ENCODE measurements around the gene YIF1A.

The YIF1A gene

DNA sequence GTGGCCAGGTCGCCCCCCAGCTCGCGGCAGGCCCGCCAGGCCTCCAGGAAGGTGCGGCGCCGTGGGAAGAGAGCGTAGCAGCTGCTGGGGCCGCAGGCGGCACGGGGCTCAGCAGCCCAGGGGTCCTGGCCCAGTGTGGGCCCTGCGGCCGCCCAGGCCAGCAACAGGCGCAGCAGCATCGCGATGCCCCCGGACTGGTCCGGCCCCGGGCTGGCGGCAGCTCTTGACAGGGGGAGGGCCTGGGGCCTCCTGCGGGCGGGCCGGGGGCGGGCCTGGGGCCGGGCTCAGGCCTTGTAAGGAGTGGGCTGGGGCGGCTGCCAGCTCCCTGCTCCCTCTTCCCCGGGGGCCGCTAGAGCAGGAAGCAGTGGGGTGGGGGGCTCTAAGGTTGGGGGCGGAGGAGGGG lies 27.9 kb upstream of the YIF1A start, which contains the start of gene CD248:
Gene CD248 (minus strand): TSS at position 196 of the 403 bp plus-strand sequence. CDS start 17 bp downstream, at position 179.
- Histone ChIP-seq H3K4me3 (ENCODE audit: low read depth in 1 of 5, low read length in 5 of 5) (peak within 1 kb of the TSS; percentile 61 to 81 (median 71)), H3K36me3 (ENCODE audit: control insufficient read depth in 5 of 5, insufficient read depth in 5 of 5, low read length in 5 of 5) (no peaks in the 10 kb centered on the region), H3K4me1 (ENCODE audit: control insufficient read depth in 5 of 5, insufficient read depth in 5 of 5, low read length in 5 of 5) (peaks cover 21 to 77% (median 76%) of the 10 kb centered on the region in 5 donors), H3K9ac (ENCODE audit: low read length in 5 of 5) (peak within 1 kb of the TSS in 4 of 5 donors; percentile 56 to 81 (median 76)), H3K27ac (ENCODE audit: low read depth, low read length) (peak within 1 kb of the TSS; percentile 80), H3K27me3 (ENCODE audit: control insufficient read depth in 5 of 5, insufficient read depth in 4 of 5, low read length in 5 of 5) (no peaks in the 10 kb centered on the region), H3K9me3 (ENCODE audit: control insufficient read depth in 5 of 5, low read length in 5 of 5) (no peaks in the 10 kb centered on the region)

DNA sequence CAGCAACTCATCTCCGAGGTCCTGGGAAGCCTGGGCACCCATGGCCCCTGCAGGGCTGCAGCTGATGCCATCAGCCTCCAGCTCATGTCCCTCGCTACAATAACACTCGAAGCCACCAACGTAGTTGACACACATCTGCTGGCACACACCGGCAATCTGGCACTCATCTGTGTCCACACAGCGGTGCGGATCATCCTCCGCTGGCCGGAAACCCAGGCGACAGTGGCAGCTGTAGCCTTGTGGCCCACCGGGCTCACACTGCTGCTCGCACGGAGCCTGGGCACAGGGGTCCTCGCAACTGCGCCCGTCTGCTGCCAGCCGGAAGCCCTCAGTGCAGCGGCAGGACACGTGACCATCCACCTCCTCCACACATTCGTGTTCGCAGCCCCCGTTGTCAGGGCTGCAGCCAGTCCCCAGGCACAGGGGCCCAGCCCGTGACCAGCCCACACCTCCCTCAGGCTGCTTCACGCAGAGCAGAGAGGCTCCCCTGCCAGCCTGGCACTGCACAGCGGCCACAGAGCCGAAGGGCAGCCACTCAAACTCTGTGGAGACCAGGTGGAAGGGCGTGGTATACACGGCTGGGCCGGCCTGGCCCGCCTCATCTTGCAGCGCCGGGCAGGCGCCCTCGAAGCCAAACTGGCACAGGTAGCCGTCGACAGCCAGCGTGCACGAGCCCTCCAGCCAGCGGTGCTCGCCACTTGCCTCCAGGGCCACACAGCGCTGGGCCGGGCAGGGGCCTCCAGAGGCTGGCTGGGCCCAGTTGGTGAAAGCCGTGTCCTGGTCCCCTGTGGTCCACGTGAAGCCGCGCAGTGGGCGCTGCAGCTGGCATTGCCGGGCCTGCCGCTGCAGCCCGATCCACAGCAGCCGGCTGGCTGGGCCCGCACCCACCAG lies 27.2 kb upstream of the YIF1A start:
- Histone ChIP-seq H3K9me3 (ENCODE audit: control insufficient read depth in 5 of 5, low read length in 5 of 5) (no peaks in the 10 kb centered on the region), H3K4me3 (ENCODE audit: low read depth in 1 of 5, low read length in 5 of 5) (peak overlapping the region; percentile 61 to 81 (median 71)), H3K27ac (ENCODE audit: low read depth, low read length) (peak overlapping the region; percentile 80), H3K27me3 (ENCODE audit: control insufficient read depth in 5 of 5, insufficient read depth in 4 of 5, low read length in 5 of 5) (no peaks in the 10 kb centered on the region), H3K9ac (ENCODE audit: low read length in 5 of 5) (peak overlapping the region in 4 of 5 donors; percentile 56 to 81 (median 76)), H3K4me1 (ENCODE audit: control insufficient read depth in 5 of 5, insufficient read depth in 5 of 5, low read length in 5 of 5) (peaks cover 16 to 75% (median 70%) of the 10 kb centered on the region in 5 donors), H3K36me3 (ENCODE audit: control insufficient read depth in 5 of 5, insufficient read depth in 5 of 5, low read length in 5 of 5) (no peaks in the 10 kb centered on the region)

- H3K27ac ChIP-seq (ENCODE audit: low read depth, low read length) = peak overlapping the region; percentile 80
- peaks cover 16 to 75% (median 70%) of the 10 kb centered on the region in 5 donors for H3K4me1 ChIP-seq (ENCODE audit: control insufficient read depth in 5 of 5, insufficient read depth in 5 of 5, low read length in 5 of 5)
- H3K9ac ChIP-seq (ENCODE audit: low read length in 5 of 5) = peak overlapping the region; percentile 4 to 81 (median 72)
- no peaks in the 10 kb centered on the region for H3K36me3 ChIP-seq (ENCODE audit: control insufficient read depth in 5 of 5, insufficient read depth in 5 of 5, low read length in 5 of 5)
- no peaks in the 10 kb centered on the region for H3K9me3 ChIP-seq (ENCODE audit: control insufficient read depth in 5 of 5, low read length in 5 of 5)
- no peaks in the 10 kb centered on the region for H3K27me3 ChIP-seq (ENCODE audit: control insufficient read depth in 5 of 5, insufficient read depth in 4 of 5, low read length in 5 of 5)
- H3K4me3 ChIP-seq (ENCODE audit: low read depth in 1 of 5, low read length in 5 of 5) = peak overlapping the region; percentile 61 to 81 (median 71)
Observed at GRCh38 chr11:66315498-66315885, 26.5 kb upstream of the YIF1A start.

- Histone ChIP-seq H3K9ac (ENCODE audit: low read length in 5 of 5) (peak overlapping the region; percentile 56 to 81 (median 72)), H3K36me3 (ENCODE audit: control insufficient read depth in 5 of 5, insufficient read depth in 5 of 5, low read length in 5 of 5) (no peaks in the 10 kb centered on the region), H3K9me3 (ENCODE audit: control insufficient read depth in 5 of 5, low read length in 5 of 5) (no peaks in the 10 kb centered on the region), H3K27me3 (ENCODE audit: control insufficient read depth in 5 of 5, insufficient read depth in 4 of 5, low read length in 5 of 5) (no peaks in the 10 kb centered on the region), H3K4me3 (ENCODE audit: low read depth in 1 of 5, low read length in 5 of 5) (peak overlapping the region; percentile 61 to 81 (median 71)), H3K27ac (ENCODE audit: low read depth, low read length) (peak overlapping the region; percentile 80), H3K4me1 (ENCODE audit: control insufficient read depth in 5 of 5, insufficient read depth in 5 of 5, low read length in 5 of 5) (peaks cover 16 to 75% (median 70%) of the 10 kb centered on the region in 5 donors)
Observed at GRCh38 chr11:66314561-66315497, 25.9 kb upstream of the YIF1A start.

GRCh38 chr11:66314186-66314501 lies 25.2 kb upstream of the YIF1A start:
- Histone ChIP-seq H3K36me3 (ENCODE audit: control insufficient read depth in 5 of 5, insufficient read depth in 5 of 5, low read length in 5 of 5) (no peaks in the 10 kb centered on the region), H3K4me3 (ENCODE audit: low read depth in 1 of 5, low read length in 5 of 5) (peak overlapping the region; percentile 61 to 81 (median 70)), H3K4me1 (ENCODE audit: control insufficient read depth in 5 of 5, insufficient read depth in 5 of 5, low read length in 5 of 5) (peaks cover 15 to 72% (median 68%) of the 10 kb centered on the region in 5 donors), H3K27me3 (ENCODE audit: control insufficient read depth in 5 of 5, insufficient read depth in 4 of 5, low read length in 5 of 5) (no peaks in the 10 kb centered on the region), H3K27ac (ENCODE audit: low read depth, low read length) (peak overlapping the region; percentile 80), H3K9me3 (ENCODE audit: control insufficient read depth in 5 of 5, low read length in 5 of 5) (no peaks in the 10 kb centered on the region), H3K9ac (ENCODE audit: low read length in 5 of 5) (peak overlapping the region; percentile 56 to 81 (median 72))

GRCh38 chr11:66313321-66314185 lies 24.6 kb upstream of the YIF1A start:
- Histone ChIP-seq H3K9me3 (ENCODE audit: control insufficient read depth in 5 of 5, low read length in 5 of 5) (no peaks in the 10 kb centered on the region), H3K27ac (ENCODE audit: low read depth, low read length) (peak overlapping the region; percentile 80), H3K4me1 (ENCODE audit: control insufficient read depth in 5 of 5, insufficient read depth in 5 of 5, low read length in 5 of 5) (peaks cover 12 to 66% (median 62%) of the 10 kb centered on the region in 5 donors), H3K9ac (ENCODE audit: low read length in 5 of 5) (peak overlapping the region; percentile 35 to 81 (median 72)), H3K4me3 (ENCODE audit: low read depth in 1 of 5, low read length in 5 of 5) (peak overlapping the region; percentile 61 to 81 (median 70)), H3K36me3 (ENCODE audit: control insufficient read depth in 5 of 5, insufficient read depth in 5 of 5, low read length in 5 of 5) (no peaks in the 10 kb centered on the region), H3K27me3 (ENCODE audit: control insufficient read depth in 5 of 5, insufficient read depth in 4 of 5, low read length in 5 of 5) (no peaks in the 10 kb centered on the region)

DNA sequence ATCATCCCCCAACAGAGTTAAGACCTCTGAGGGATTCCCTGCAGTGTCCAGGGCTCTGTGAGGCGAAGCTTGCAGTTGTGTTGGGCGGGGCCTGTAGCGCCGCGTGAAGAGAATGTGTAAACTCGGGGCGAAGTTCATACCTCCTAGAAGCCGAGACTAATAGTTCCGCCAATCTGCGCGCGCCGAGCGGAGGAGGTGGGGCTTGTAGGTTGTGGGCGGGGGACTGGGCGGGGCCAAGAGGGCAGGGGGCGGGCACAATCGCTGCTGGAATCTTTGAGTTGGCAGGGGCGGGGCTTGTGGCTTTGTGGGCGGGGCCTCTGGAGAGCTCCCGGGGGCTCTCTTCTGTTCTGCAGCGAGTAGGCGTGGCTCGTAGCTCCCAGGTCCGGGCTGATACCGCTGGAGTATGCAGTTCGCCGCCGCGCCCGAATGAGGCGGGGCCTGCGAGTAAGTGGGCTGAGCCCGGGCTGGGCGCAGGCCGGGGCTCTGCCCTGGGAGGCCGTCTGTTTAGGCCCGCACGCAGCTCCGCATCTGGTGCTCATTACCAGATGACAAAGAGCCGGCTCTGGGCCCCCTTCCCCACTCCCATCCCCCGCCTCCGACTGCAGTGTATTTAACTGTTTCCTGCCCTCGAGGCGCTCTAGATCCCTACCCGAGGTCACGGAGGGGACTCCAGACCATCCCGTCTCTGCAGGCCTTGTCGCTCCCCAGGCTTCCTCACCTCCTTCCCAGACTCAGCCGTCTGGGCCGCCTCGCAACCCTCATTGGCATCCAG lies 23.8 kb upstream of the YIF1A start:
- Histone ChIP-seq H3K9me3 (ENCODE audit: control insufficient read depth in 5 of 5, low read length in 5 of 5) (no peaks in the 10 kb centered on the region), H3K4me1 (ENCODE audit: control insufficient read depth in 5 of 5, insufficient read depth in 5 of 5, low read length in 5 of 5) (peaks cover 5 to 58% (median 54%) of the 10 kb centered on the region in 5 donors), H3K27me3 (ENCODE audit: control insufficient read depth in 5 of 5, insufficient read depth in 4 of 5, low read length in 5 of 5) (no peaks in the 10 kb centered on the region), H3K27ac (ENCODE audit: low read depth, low read length) (peak overlapping the region; percentile 80), H3K9ac (ENCODE audit: low read length in 5 of 5) (peak overlapping the region in 4 of 5 donors; percentile 58 to 80 (median 69)), H3K4me3 (ENCODE audit: low read depth in 1 of 5, low read length in 5 of 5) (peak overlapping the region; percentile 72 to 86 (median 78)), H3K36me3 (ENCODE audit: control insufficient read depth in 5 of 5, insufficient read depth in 5 of 5, low read length in 5 of 5) (no peaks in the 10 kb centered on the region)

DNA sequence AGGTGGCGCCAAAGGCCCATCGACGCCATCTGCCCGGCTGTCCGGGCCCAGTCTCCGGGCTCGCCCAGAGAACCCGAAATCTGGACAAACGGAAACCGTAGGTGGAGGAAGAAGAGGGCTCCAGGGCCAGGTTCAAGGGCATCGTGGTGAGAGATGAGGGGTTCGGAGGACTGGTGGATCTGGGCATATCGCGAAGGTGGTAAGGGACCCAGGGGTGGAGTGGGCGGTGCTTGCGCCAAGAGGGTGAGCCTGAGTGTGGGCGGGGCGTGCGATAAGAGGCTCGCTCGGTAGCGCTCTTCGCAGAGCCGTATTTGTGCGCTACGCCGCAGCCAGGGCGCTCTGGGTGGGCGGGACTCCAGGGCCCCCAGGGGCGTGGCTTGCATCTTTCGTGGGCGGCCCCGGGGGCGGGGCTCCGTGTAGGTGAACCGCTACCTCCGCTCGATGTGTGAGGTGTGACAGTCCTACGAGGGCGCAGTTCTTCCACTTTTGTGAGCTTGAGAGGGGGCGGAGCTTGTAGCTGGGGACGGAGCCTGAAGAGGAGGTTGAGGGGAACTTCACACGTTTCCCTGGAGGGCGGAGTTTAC lies 23.1 kb upstream of the YIF1A start:
- H3K27ac ChIP-seq (ENCODE audit: low read depth, low read length) = peak overlapping the region; percentile 72
- no peaks in the 10 kb centered on the region for H3K9me3 ChIP-seq (ENCODE audit: control insufficient read depth in 5 of 5, low read length in 5 of 5)
- H3K36me3 ChIP-seq (ENCODE audit: control insufficient read depth in 5 of 5, insufficient read depth in 5 of 5, low read length in 5 of 5) = no peaks in the 10 kb centered on the region
- H3K4me3 ChIP-seq (ENCODE audit: low read depth in 1 of 5, low read length in 5 of 5) = peak overlapping the region; percentile 72 to 86 (median 75)
- no peaks in the 10 kb centered on the region for H3K27me3 ChIP-seq (ENCODE audit: control insufficient read depth in 5 of 5, insufficient read depth in 4 of 5, low read length in 5 of 5)
- peaks cover 3 to 51% (median 47%) of the 10 kb centered on the region in 5 donors for H3K4me1 ChIP-seq (ENCODE audit: control insufficient read depth in 5 of 5, insufficient read depth in 5 of 5, low read length in 5 of 5)
- H3K9ac ChIP-seq (ENCODE audit: low read length in 5 of 5) = peak overlapping the region in 4 of 5 donors; percentile 58 to 79 (median 62)

Data from subcutaneous abdominal adipose tissue (tissue), 5 donors.